Measurements from ENCODE around the gene PSMA8. TPM values are rescaled to one million over a fixed set of nuclear protein-coding genes. Genes with fewer than 3 reads are reported as not detected.

Gene PSMA8
- total and polyA plus RNA-seq, 4 donors: 0.14 TPM; not detected in 3

- Histone ChIP-seq H3K27ac (ENCODE audit: low read depth in 1 of 2, low read length in 2 of 2) (peak overlapping the region; percentile 88 to 98), H3K4me1 (ENCODE audit: control insufficient read depth in 4 of 4, insufficient read depth in 4 of 4, low read length in 3 of 4) (peaks cover 0 to 18% (median 14%) of the 10 kb centered on the region in 4 donors), H3K9ac (ENCODE audit: low read depth in 1 of 2, low read length in 2 of 2) (peak overlapping the region; percentile 58 to 66), H3K9me3 (ENCODE audit: control insufficient read depth in 4 of 4, low read length in 3 of 4) (no peaks in the 10 kb centered on the region), H3K4me3 (ENCODE audit: low read depth in 1 of 3, low read length in 3 of 3) (peak overlapping the region; percentile 85 to 94 (median 87)), H3K36me3 (ENCODE audit: control insufficient read depth in 4 of 4, insufficient read depth in 3 of 4, low read depth in 1 of 4, low read length in 3 of 4) (peaks cover 0 to 9% (median 2%) of the 10 kb centered on the region in 4 donors), H3K27me3 (ENCODE audit: control insufficient read depth in 4 of 4, insufficient read depth in 4 of 4, low read length in 3 of 4) (no peaks in the 10 kb centered on the region)
- no peak for TF ChIP-seq TAF1 (conservative IDR thresholded peaks at IDR 0.05)
- TF ChIP-seq REST (IDR thresholded peaks at IDR 0.05): no peak
- no peak for TF ChIP-seq YY1 (IDR thresholded peaks at IDR 0.05)
- no peak for TF ChIP-seq FOXA2 (IDR thresholded peaks at IDR 0.05)
- TF ChIP-seq RAD21 (IDR thresholded peaks at IDR 0.05): no peak
- no peak for TF ChIP-seq HNF4G (IDR thresholded peaks at IDR 0.05)
- TF ChIP-seq CTCF (IDR thresholded peaks at IDR 0.05; ENCODE audit: low read depth, low read length, missing input control): no peak
- no peak for TF ChIP-seq GABPA (IDR thresholded peaks at IDR 0.05 in 1 of 2, conservative IDR thresholded peaks at IDR 0.05 in 1 of 2)
- peak; percentile 54 for TF ChIP-seq NR2F2 (IDR thresholded peaks at IDR 0.05)
- peak; percentile 63 to 80 for TF ChIP-seq HNF4A (conservative IDR thresholded peaks at IDR 0.05)
- peak in 1 of 2 donors; percentile 8 for TF ChIP-seq EGR1 (IDR thresholded peaks at IDR 0.05; ENCODE audit: low read depth in 2 of 2)
- TF ChIP-seq ZBTB33 (IDR thresholded peaks at IDR 0.05): no peak
- TF ChIP-seq JUND (IDR thresholded peaks at IDR 0.05): peak in 1 of 2 donors; percentile 24
- TF ChIP-seq MAX (IDR thresholded peaks at IDR 0.05): no peak
- TF ChIP-seq ATF3 (IDR thresholded peaks at IDR 0.05): no peak
- peak; percentile 87 for TF ChIP-seq SP1 (IDR thresholded peaks at IDR 0.05)
- peak; percentile 76 to 88 for TF ChIP-seq RXRA (IDR thresholded peaks at IDR 0.05)
- 2% methylated on average over 29 of the region's 29 CpGs for WGBS
- no peak for DNase-seq (ENCODE audit: low spot score)
Observed at GRCh38 chr18:26091047-26091630, 42.5 kb upstream of the PSMA8 start.

Data from liver (tissue), 9 donors.